ENCODE results near the gene RBM19.

The RBM19 gene

DNA sequence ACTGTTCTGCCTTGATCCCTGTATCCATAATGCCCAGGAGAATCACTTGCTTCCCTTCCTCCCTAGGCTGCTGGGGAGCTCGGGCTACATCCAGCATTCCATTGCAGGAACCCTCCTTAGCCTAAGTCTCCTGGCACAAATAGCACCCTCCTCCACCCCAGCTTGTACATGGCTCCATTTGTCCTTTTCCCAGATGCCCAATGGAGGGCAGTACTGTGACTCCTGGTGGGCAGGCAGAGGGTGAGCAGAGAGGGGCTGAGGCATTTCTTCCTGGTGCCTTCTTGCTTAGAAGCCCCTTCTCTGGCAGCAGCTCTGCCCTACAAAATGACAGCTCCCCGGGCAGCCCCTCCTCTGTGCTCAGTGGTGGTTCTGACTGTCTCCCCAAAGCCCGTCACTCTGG is 86.5 kb downstream of the RBM19 start:
- DNase-seq = no peak

DNA sequence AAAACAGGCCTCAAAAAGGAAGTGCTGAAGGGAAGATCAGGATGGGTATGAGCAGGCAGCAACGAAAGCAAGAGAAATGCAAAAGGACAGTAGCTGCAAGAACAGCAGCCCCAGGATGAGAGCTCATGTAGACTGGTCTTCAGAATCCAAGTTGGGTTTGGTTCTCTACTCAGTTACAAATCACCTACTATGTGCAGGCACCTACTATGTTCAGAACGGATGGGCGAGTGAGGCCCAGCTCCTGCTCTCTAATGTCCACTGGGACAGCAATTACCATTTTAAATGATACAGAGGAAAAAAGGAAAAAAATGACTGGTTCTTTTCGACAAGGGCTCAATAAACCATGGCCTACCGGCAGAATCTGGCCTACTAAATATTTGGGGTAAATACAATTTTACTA is 88.5 kb downstream of the RBM19 start:
- no peak for DNase-seq

DNA sequence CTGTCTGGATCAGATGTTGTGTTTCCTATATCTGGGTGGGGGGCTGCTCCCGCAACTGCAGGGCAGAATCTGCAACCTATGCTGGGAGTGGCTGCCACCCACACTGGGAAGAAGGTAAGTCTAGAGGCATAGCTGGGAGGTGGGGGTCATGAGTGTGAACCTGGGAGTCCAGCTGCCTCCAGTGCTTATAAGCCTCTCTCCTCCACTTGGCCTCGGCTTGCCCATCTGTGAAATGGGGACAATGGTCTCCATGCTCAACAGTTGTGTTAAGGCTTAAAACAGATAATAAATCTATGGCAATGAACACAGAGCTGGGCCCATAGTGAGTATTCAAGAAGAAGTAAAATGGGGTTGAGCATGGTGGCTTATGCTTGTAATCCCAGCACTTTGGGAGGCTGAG is 90.0 kb downstream of the RBM19 start:
- DNase-seq = no peak

DNA sequence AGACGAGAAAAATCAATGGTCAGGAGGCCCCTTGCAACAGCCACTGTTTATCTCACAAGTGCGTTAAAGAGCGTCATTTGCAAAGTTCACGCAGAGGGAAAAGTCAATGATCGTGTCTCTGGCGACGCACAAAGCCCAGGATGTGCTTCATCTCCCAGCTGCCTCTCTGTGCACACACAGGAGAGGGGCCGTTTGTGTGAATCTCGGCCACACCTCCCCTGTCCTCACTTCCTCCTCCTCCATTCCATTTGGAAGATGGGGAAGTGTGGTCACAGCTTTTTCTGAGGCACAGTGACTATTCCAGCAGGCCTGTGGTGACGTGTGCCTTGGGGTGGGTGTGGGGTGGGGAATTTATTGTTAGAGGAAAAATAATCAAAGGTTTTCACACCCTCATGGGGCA is 90.4 kb downstream of the RBM19 start:
- no peak for DNase-seq

DNA sequence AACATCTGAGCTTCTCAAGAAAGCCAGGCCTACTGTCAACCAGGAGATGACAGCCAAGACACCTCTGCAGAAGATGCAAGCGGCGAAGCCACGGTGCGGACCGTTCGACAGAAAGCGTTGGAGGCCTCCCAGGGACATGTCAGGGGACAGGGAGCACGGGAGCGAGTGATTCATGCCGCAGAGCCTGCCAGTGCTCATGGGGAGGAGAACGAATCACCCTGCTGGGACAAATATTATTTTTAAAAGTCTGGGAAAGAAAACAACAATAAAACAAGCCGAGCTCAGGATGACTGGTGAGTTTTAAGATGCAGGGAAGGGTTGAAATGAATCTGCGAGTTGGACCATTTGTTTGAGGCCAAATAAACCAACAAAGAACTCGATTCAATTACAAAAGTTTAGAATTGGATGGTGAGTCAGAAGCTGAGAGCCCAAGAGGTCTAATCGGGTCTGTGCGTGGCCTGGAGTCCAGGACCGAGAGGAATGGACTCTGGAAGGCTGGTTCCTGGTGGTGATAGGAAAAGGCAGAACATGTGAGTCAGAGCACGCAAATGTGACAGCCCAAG is 91.0 kb downstream of the RBM19 start:
- no peak for DNase-seq

DNA sequence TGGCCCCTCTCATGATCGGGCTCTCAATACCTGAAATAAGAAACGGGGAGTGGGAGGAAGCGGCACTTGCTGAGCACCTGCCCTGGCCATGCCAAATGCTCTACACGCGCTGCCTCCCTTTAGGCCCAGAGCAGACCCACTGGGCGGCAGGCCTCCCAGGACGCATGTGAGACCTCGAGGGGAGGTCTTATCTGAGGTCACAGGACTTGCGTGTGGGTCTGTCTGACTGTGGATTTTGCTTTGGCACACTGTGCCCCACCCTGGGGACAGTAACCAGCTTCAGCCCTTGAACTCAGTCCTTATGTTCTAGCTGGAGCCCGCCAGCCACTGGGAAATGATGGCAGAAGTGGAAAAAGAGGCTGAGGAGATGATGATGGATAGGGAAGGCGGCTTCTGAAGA is 91.8 kb downstream of the RBM19 start:
- no peak for DNase-seq

DNA sequence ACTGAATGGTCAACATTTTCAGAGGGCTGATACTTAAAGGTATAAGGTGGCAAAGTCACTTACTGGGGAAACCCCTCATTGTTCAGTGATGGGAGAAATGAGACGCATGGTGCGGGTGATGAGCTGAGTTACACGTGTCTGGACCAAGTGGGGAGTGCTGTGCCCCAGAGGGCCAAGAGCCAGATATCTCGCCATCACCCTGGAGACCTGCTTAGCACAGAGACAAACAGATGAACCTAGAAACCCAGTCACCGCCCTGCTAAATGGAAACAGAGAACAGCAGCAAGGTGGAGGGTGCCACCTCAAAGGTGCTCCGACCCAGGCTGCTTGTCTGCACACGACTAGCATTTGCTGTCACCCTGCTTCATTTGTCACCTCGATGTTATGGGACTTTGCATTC is 92.4 kb downstream of the RBM19 start:
- DNase-seq = no peak

DNA sequence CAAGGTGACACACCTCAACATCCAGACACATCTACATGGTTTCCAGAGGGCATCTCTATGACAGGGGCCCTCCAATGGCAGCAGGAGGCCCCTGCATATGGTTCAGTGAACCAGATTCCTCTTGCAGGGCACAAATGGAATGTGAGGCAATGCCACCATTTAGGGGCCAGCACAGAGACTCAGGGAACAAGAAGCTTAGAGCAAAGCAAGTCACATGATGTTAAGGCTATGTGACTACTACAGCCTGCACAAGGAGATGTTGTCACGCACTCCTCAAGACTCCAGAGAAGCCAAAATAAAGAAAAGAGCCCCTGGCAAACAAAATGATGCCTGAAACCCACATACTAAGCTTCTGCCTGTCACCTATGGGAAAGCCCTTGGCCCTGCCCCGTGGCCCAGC is 95.2 kb downstream of the RBM19 start:
- no peak for DNase-seq

DNA sequence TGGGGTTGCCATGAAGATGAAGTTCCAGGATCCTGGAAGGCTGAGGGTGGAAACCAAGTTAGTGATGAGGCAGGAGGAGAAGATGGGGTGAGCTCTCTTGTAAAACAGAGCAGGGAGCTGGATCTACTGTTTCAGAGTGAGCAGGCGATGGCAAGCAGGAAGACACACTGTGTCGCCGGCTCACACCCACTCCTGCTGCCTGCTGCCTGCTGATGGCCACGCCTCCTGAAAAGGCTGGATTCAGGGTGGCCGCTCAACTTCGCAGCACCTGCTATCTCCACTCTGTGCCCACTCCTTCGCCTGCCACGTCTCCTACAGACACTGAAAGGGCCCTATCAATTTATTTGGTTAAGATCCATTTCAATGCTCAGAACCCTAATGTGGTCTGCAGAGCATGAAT is 96.1 kb downstream of the RBM19 start:
- DNase-seq = no peak

DNA sequence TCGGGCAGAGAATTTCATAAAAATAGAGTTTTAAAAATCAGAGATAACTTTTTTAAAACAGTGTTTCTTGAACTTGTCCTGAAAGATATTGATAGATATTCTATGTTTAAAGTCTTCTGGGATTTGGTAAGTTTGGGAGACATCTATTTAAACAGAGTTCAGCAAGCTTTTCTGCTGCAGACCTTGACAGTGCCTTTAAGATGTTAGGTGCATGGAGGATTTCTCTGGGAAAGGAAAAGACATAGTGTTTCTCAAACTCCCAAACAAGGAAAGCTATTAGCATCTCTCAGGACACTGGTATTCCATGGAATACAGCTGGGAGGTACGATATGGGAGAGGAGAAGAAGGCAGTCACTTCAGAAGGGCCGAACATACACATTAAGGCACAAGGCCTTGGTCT is 97.8 kb downstream of the RBM19 start:
- DNase-seq = no peak

DNA sequence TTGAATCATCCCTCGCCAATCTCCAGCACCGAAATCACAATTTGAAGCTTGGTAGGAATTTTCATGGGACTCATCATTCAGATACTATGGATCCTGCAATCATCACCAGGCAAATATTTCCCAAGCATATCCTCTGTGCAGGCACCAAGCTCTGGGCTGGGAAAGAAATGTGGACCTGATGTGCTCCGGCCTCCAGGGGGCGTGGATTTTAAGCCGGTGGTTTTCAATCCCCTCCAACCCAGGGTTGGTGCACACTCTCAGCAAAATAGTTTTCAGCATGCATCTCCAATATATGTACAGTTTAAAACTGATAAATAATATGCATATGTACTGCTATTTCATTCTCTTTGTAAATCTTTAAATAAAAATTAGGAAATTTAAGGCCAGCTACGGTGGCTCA is 98.9 kb downstream of the RBM19 start:
- DNase-seq = no peak

DNA sequence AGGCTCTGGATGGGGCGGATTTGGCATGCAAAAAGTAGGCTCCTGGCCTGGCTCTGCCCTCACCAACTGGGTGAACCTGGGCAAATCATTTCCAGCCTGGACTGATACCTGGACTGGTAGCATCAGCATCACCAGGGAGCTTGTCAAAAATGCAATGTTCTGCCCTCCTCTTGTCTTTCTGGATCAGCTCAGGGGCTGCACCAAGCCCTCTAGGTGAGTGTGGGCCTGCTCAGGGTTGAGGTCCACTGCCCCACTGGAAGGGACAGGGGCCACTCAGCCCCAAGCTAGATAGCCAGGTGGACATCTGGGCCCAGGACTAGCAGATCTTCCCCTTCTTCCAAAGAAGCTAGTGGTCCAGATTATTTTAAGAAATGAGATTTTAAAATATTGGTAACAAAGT is 99.6 kb downstream of the RBM19 start:
- DNase-seq = no peak

DNA sequence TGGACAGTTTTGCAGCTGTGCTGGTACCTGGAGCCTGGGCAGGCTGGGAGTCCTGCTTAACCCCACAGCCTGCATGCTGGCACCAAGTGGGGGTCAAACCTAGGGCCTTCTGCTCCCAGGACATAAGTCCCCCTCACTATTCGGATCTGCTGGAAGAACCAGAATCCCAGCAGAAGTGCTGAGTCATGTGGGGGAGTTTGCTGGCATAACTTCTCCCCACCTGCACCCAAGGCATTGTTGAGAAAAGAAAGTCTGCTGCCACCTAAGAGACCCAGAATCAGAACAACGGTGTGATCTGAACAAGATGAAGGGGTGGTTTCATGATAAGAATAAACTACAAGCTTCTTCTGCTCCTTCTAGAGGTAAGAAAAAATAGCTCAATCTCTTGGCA is 102.7 kb downstream of the RBM19 start:
- no peak for DNase-seq

DNA sequence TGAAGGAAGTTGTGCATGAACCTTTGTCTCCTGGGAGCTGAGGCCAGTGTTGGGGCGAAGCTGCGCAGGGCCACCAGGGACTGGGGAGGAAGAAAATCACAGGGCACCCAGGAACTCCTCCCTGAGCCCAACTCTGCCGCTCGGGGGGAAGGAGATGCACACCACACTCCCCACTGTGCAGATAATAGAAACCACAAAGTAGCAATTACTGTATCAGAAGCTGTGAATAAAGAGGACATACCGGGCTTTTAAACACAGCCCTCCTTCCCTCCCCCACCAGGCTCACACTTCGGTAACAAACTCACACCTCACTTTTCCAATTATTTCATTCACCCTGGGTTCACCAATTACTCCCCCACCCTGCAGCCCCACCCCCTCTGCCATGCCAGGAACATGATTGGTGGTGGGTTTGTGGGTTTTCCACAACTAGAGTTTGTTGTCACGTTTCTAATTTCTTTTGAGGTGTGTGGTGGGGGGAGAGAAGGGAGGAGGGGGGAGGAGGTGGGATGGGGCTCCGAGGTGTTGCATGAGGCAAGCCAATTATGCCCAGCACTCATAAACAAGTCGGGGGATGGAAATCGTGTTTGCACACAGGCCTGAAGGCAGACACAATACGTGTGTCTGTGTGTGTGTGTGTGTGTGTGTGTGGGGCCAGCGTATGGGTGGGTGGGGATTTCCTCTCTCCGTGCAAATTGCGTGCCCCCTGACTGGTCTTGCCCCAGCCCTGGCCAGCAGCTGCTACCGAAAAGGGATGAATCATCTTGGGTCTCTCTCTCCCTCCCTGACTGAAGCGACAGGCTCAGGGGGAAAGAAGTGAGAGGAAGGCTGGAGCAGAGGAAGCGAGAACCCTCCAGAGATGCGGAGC is 103.3 kb downstream of the RBM19 start:
- DNase-seq = no peak

DNA sequence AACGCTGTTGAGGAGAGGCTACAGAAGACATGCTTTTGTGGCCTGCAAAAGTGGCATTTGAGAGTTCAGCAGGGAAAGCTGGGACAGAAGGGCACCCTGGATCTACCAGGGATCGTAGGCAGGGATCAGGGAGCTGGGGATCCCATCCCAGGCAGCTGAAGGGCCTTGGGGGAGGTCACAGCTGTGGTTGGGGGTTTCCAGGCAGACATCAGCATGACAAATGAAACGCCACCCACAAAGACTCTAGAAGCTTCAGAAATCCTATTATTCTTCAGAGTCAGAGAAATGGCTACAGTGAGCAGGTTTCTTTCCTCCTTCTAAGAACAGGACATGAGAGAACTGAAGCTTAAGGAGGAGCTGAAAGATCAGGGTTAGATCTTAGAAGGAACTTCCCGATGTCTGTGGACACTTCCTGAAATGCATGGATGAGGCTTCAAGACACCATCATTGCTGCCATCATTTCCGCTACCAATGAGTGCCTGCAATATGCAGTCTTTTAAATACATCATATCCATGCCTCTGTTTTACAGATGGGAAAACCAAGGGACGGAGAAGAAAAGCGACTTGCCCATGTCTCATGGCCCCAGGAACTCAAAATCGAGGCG is 104.3 kb downstream of the RBM19 start:
- DNase-seq = no peak

DNA sequence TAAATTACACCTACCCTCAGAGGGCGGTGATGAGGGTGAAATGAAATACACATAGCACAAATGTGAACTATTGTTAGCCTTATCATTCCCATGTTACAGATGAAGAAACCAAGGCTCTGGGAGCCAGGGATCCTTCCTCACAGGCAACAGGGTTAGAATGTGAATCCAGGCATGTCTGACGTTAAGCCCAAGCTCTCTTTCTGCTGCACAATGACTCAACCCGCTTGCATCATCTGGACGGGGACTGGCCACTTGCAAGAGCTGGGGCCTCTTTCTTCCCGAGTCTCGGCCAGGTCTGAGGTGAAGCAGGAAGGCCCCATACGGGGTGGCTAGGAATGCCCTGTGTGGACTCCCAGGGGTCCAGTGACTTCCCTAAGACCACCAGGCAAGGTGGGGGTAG is 105.2 kb downstream of the RBM19 start:
- DNase-seq = no peak

DNA sequence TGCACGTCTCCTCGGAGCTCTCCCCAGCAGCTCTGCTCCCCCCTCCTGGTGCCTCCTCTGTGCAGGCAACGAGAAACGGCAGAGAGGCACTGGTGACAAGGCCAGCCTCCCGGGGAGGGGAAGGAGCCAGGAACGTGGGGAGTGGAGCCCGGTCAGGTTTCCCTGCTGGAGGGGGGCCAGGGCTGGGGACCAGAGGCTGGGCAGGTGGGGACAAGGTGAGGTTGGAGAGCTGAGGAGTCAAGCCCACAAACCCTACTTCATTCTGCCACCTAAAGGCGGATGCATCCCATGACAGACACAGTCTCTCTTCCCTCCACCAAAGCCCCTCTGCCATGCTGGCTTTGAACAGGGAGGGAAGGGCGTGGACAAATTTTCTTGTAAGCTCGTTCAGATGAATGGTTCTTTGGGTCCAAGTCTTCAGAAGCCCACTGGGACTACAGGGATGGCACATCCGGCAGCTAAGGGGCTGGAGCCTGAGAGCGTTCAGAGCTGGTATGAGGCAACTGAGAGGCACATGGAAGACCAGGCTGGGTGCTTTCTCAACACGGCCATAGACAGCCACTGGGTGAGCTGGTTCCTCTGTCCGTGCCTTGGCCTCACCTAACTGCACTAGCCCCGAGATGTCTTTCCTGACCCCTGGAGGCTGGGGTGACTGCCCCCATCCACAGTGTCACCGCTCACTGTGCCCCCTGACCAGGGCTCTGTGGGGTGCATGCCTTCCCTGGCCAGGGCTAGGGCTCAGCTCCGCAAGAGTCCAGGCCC is 105.9 kb downstream of the RBM19 start:
- DNase-seq = no peak

DNA sequence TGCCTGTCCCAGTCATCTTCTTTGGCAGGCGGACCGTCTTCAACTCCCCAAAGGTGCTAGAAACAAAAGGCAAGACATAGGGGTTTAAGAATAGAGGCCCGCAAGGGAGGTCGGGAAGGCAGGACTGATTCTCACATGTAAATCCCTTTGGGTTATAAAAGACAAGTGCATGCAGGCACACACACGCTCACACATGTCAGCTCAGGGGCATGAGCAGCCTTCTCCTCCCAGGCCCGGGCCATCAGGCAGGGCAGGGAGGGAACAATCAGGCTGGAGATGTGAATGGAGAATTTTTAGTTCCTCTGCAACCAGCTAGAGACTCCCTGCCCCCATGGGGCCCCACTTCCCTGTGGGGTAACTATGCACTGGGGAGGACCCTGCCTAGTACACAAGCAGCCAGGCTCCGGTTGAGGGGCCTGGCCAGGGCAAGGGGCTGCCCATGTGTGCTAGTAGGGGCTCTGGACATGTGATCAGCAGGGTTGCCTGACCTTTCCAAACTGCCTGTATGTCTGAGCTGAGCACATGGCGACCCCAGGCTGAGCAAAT is 107.2 kb downstream of the RBM19 start:
- no peak for DNase-seq

DNA sequence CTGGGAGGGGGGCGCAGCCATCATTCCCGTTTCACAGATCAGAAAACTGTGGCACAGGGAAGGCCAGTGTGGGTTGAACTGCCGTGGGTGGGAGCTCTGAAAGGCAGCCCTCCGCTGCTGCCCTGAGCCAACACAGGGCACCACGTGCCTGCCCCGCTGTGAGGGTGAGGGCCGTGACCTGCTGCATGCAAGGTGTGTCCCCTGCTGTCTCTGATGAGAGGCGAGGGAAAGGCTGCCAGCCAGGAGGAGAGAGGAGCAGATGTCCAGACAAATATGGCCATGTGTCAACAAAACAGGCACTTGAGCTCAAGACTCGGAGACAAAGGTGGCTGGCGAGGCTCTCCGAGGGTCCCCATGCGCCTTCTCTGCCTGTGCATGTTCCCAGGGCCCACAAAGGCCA is 108.8 kb downstream of the RBM19 start:
- no peak for DNase-seq

DNA sequence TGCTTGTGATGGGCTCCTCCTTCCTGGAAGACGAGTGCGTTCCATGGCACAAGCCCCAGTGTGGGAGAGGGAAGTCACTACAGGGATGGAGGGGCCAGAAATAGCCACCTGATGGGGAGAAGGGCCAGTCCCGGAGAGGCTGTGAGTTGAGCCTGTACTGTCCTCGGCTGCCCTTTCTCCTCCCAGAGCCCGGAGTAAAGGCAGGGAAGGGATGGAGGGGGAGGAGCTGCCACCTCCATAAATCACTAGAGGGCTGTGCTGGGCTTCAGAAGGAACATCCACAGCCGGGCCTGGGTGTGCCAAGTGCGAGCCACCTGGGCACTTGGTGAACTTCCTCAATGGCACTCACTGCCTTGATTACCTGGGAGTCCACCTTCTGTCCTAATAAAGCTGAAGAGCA is 110.1 kb downstream of the RBM19 start:
- DNase-seq = no peak

DNA sequence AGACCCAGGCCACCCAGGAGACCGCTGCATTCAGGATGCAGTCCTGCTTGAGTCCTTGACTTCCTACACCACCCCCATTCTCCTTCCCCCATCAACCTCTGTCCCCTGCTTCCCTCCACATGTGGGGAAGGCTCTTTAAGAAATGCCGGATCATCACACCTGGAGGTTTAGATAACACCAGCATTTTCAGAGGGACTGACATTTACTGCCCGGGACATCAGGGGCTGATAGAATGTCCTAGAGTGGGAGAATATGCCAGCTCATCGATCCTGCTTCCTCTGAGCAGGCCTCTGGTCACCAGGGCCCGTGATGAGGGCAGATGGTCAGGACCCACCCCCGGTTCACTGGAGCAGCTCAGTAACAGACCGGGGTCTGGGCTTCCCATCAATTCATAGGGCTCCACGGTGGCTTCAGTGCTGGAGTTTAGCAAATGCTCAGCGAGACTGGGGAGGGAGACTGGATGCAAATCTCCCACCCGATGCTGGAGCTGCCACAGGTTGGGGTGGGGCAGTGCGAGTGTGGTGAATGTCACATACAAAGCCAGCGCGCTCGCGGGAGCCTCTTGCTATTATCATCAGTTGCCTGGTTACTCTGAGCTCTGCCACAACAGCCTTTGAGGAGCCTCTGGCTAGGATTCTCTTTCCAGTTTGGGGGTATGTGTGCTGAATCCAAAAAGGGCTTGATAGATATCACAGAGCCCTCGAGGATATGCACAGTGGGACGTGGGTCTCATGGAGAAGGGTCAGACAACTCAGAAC is 111.6 kb downstream of the RBM19 start:
- no peak for DNase-seq

DNA sequence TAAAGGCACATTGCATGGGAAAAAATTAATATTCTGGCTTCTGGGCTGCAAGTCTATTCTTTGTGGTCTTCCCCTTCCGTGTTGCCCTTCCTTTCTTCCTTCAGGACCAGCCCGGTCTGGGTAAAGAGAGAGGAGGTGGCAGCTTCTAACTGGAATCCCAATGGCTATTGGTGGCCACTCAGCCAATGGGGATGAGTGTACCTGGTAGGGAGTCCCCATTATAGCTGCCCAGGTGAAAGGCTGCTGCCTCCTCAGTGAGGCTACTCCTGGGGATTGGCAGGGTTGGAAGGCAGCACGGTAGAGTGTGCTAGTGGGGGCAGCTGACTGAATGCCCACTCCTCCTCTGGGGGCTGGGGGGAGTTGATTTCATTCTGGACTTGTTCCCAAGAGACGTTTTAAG is 112.6 kb downstream of the RBM19 start:
- DNase-seq = no peak
